ENCODE data around the gene FAM13A. TPM values are rescaled to one million over a fixed set of nuclear protein-coding genes. Genes with fewer than 3 reads are reported as not detected.

FAM13A gene
- total and polyA plus RNA-seq, 2 of the 4 experiments (the other 2 are of a cell fraction) = 13.1 to 22.0 TPM

- intact Hi-C loops (cut with micrococcal nuclease) (no loop called here), in situ Hi-C loops (cut with MboI; ENCODE audit: low sequenced_read_pairs) (loop anchor here (25.0 kb wide), 1 partner anchor 270 kb away; no protein-coding TSS in a partner anchor), dilution Hi-C loops (cut with HindIII; ENCODE audit: low sequenced_read_pairs, unreplicated experiment) (no loop called here)
- DNase-seq (no peak), ATAC-seq (ENCODE audit: low read depth) (no peak)
- H4K8ac ChIP-seq (ENCODE audit: low read depth in 2 of 2, low read length in 2 of 2) = no peak overlapping the region
- H3K27ac ChIP-seq (ENCODE audit: insufficient read depth, low read length) = no peak overlapping the region
- H3K4me1 ChIP-seq (ENCODE audit: control insufficient read depth, insufficient read depth, low read length) = peaks cover 2% of the 10 kb centered on the region
- ChIA-PET POLR2A (ENCODE audit: unreplicated experiment) (no interaction called here), CTCF (interaction anchor here (0.6 kb wide), 1 partner anchor 101 kb away, joined by 7 read pairs; no protein-coding TSS in a partner anchor)
- no peak overlapping the region for H4K5ac ChIP-seq (ENCODE audit: low read depth, low read length)
- no peak overlapping the region for H3K14ac ChIP-seq (replicated peaks; ENCODE audit: low read depth, low read length)
- H2BK20ac ChIP-seq (ENCODE audit: low read depth, low read length) = no peak overlapping the region
- H2AK5ac ChIP-seq (ENCODE audit: low read depth, low read length) = no peak overlapping the region
- H4K20me1 ChIP-seq (ENCODE audit: insufficient read depth, low read length) = 0 out of 2 replicates have a peak, but pooled peaks cover 4% of the 10 kb centered on the region
- WGBS, 2 experiments (ENCODE audit: extremely low coverage in 2 of 2, insufficient read length in 1 of 2) = no CpG with 5 or more reads among the region's 4 CpGs
- H4K91ac ChIP-seq (ENCODE audit: insufficient read depth, low read depth, low read length) = no peak overlapping the region
- no peak overlapping the region for H3K4ac ChIP-seq (ENCODE audit: low read depth, low read length)
- TF ChIP-seq RAD21 (IDR thresholded peaks at IDR 0.05; ENCODE audit: low read length) (no peak), FOS (IDR thresholded peaks at IDR 0.05; ENCODE audit: low read depth, low read length) (no peak), POLR2A (IDR thresholded peaks at IDR 0.05; ENCODE audit: low read depth, low read length) (no peak), MAFK (IDR thresholded peaks at IDR 0.05; ENCODE audit: low read depth, low read length) (no peak), SMC3 (IDR thresholded peaks at IDR 0.05; ENCODE audit: low read depth, low read length) (no peak), MXI1 (IDR thresholded peaks at IDR 0.05; ENCODE audit: borderline replicate concordance, low read depth, low read length) (no peak), RCOR1 (IDR thresholded peaks at IDR 0.05; ENCODE audit: insufficient replicate concordance, low read length) (no peak), CEBPB (IDR thresholded peaks at IDR 0.05; ENCODE audit: low read depth, low read length) (no peak), BHLHE40 (IDR thresholded peaks at IDR 0.05; ENCODE audit: low read depth, low read length) (no peak), MAZ (IDR thresholded peaks at IDR 0.05; ENCODE audit: borderline replicate concordance, low read depth, low read length) (no peak), NFE2L2 (IDR thresholded peaks at IDR 0.05; ENCODE audit: low read depth, low read length) (no peak), CTCF (conservative IDR thresholded peaks at IDR 0.05; ENCODE audit: low read depth, low read length) (no peak)
- TF ChIP-seq, protein P1, sequence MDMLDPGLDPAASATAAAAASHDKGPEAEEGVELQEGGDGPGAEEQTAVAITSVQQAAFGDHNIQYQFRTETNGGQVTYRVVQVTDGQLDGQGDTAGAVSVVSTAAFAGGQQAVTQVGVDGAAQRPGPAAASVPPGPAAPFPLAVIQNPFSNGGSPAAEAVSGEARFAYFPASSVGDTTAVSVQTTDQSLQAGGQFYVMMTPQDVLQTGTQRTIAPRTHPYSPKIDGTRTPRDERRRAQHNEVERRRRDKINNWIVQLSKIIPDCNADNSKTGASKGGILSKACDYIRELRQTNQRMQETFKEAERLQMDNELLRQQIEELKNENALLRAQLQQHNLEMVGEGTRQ (IDR thresholded peaks at IDR 0.05; ENCODE audit: low read depth, low read length) = no peak
- TF ChIP-seq, protein P2, sequence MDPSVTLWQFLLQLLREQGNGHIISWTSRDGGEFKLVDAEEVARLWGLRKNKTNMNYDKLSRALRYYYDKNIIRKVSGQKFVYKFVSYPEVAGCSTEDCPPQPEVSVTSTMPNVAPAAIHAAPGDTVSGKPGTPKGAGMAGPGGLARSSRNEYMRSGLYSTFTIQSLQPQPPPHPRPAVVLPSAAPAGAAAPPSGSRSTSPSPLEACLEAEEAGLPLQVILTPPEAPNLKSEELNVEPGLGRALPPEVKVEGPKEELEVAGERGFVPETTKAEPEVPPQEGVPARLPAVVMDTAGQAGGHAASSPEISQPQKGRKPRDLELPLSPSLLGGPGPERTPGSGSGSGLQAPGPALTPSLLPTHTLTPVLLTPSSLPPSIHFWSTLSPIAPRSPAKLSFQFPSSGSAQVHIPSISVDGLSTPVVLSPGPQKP (IDR thresholded peaks at IDR 0.05; ENCODE audit: borderline replicate concordance, low read depth, low read length) = no peak
- no peaks in the 10 kb centered on the region for H3K9me3 ChIP-seq (ENCODE audit: control insufficient read depth, insufficient read depth, low read length)
- no peaks in the 10 kb centered on the region for H3K27me3 ChIP-seq (ENCODE audit: control insufficient read depth, insufficient read depth, low read length)
- H2AK9ac ChIP-seq (replicated peaks; ENCODE audit: low read depth, low read length, poor library complexity) = no peak overlapping the region
- 0 out of 2 replicates have a peak, but pooled peaks cover 1% of the 10 kb centered on the region for H3K36me3 ChIP-seq (ENCODE audit: control insufficient read depth, insufficient read depth, low read length)
- H3K56ac ChIP-seq (ENCODE audit: extremely low read depth, insufficient read depth, low read length) = no peak overlapping the region
- H2BK5ac ChIP-seq (ENCODE audit: low read depth, low read length, poor library complexity, severe bottlenecking) = no peak overlapping the region
- H3K9ac ChIP-seq (ENCODE audit: low read depth, low read length) = no peak overlapping the region
- no peak overlapping the region for H3K4me2 ChIP-seq (ENCODE audit: low read depth, low read length)
- H3K9me1 ChIP-seq (ENCODE audit: insufficient read depth, low read length) = peaks cover 7% of the 10 kb centered on the region; the same call in 1 of the 2 replicates
- H3K4me3 ChIP-seq (ENCODE audit: insufficient read depth, low read depth, low read length) = no peak overlapping the region
- no peak overlapping the region for H3K23ac ChIP-seq (ENCODE audit: low read depth, low read length)
- H3K18ac ChIP-seq (ENCODE audit: low read depth, low read length) = no peak overlapping the region
- H2BK15ac ChIP-seq (ENCODE audit: low read depth, low read length) = no peak overlapping the region
- no TSS peak for BruUV-seq (replicated peaks)
- H3K79me1 ChIP-seq (ENCODE audit: low read depth in 1 of 2, low read length in 2 of 2) = peaks cover 18 to 26% of the 10 kb centered on the region in 2 experiments
- no peak overlapping the region for H2AFZ ChIP-seq (replicated peaks; ENCODE audit: low read length, poor library complexity)
- H2BK120ac ChIP-seq (ENCODE audit: low read depth, low read length) = no peak overlapping the region
Measured at GRCh38 chr4:88807499-88807898, 249.5 kb downstream of the FAM13A start.

Measured in IMR-90 (cell line).